Lower leg skin (tissue), 4 donors: ENCODE measurements around the gene DNAH1. TPM values are rescaled to one million over a fixed set of nuclear protein-coding genes. Genes with fewer than 3 reads are reported as not detected.

Experiments
- DNase-seq, 2 donors: peaks; one replicate each; pipeline ENCODE4 v3.0.0-alpha.2; 2019; ENCODE audit warnings: low spot score in 2 of 2
- H3K4me3 ChIP-seq: fragments of 200-600 bp; sonication (generic); 2 replicates; pipeline ENCODE4 v1.5.1; 2017; ENCODE audit warnings: mild to moderate bottlenecking, low read depth; ENCODE audit not compliant: poor library complexity, severe bottlenecking
- CTCF ChIP-seq, 3 donors: fragments of 450-650 bp; IDR thresholded peaks; one replicate each; pipeline ENCODE4 v1.5.1; 2016; ENCODE audit warnings: antibody characterized with exemption in 3 of 3, mild to moderate bottlenecking in 3 of 3, moderate library complexity in 2 of 3
- POLR2A ChIP-seq, 2 donors: fragments of 450-650 bp; IDR thresholded peaks; one replicate each; pipeline ENCODE4 v1.6.1; 2016 to 2017; ENCODE audit warnings: antibody characterized with exemption in 2 of 2, mild to moderate bottlenecking in 1 of 2, moderate library complexity in 1 of 2
- WGBS, 2 donors: methylation state at CpG; one replicate each; pipeline ENCODE4 v1.1.5; 2018; 5-methylcytosine and 5-hydroxymethylcytosine counted together
- intact Hi-C: fragments of 100-400 bp; cut with DNase I; formaldehyde crosslinking; loops from one replicate; pipeline ENCODE4 v1.15.0; 2023; ENCODE audit warnings: low total_unique reads
- total RNA-seq, 4 donors: library from RNA; depleted of rRNA; stranded (reverse); fragments of >200 nt; gene quantifications; one replicate each; pipeline ENCODE4 v1.1.0, GENCODE V29; 2016

The DNAH1 gene
- total RNA-seq, 4 donors from 2014 or later = 2.0 to 5.9 (median 5.0) TPM

GRCh38 chr3:52395503-52395865 is 79.4 kb downstream of the DNAH1 start:
- DNase-seq = no peak
- TF ChIP-seq POLR2A (IDR thresholded peaks at IDR 0.05) = no peak
- no peak for TF ChIP-seq CTCF (IDR thresholded peaks at IDR 0.05)
- intact Hi-C loops = no loop called here
- H3K4me3 ChIP-seq = no peak overlapping the region
- 65 to 80% methylated on average over 7 to 8 of the region's 8 CpGs for WGBS, 2 donors

GRCh38 chr3:52396011-52396906 is 80.1 kb downstream of the DNAH1 start:
- intact Hi-C loops = no loop called here
- TF ChIP-seq POLR2A (IDR thresholded peaks at IDR 0.05) (no peak), CTCF (IDR thresholded peaks at IDR 0.05) (no peak)
- WGBS, 2 donors = 85 to 93% methylated on average over 18 to 25 of the region's 25 CpGs
- H3K4me3 ChIP-seq = no peak overlapping the region
- DNase-seq = peak in 1 of 2 donors; percentile 75

- intact Hi-C loops = no loop called here
- WGBS, 2 donors = 87 to 91% methylated on average over 9 to 10 of the region's 10 CpGs
- TF ChIP-seq POLR2A (IDR thresholded peaks at IDR 0.05) (no peak), CTCF (IDR thresholded peaks at IDR 0.05) (no peak)
- H3K4me3 ChIP-seq = no peak overlapping the region
- DNase-seq = peak in 1 of 2 donors; percentile 77
Measured at GRCh38 chr3:52396907-52397591, 80.9 kb downstream of the DNAH1 start.

- H3K4me3 ChIP-seq = no peak overlapping the region
- intact Hi-C loops = no loop called here
- 87 to 88% methylated on average over 13 of the region's 13 CpGs for WGBS, 2 donors
- TF ChIP-seq POLR2A (IDR thresholded peaks at IDR 0.05) = no peak
- no peak for TF ChIP-seq CTCF (IDR thresholded peaks at IDR 0.05)
- peak in 1 of 2 donors; percentile 66 for DNase-seq
Measured at GRCh38 chr3:52397676-52398399, 81.7 kb downstream of the DNAH1 start.

GRCh38 chr3:52398670-52399081 is 82.6 kb downstream of the DNAH1 start:
- intact Hi-C loops = no loop called here
- peak in 1 of 2 donors; percentile 63 for DNase-seq
- 88 to 92% methylated on average over 5 of the region's 5 CpGs for WGBS, 2 donors
- no peak for TF ChIP-seq CTCF (IDR thresholded peaks at IDR 0.05)
- TF ChIP-seq POLR2A (IDR thresholded peaks at IDR 0.05) = no peak
- H3K4me3 ChIP-seq = no peak overlapping the region
